WI38 (cell line): ENCODE data around the gene SPATA7.
A peak's percentile ranks its signal among the peaks of the same experiment; 100 is the strongest.

ENCODE experiments used
- H3K4me3 ChIP-seq: 2 replicates; pipeline ENCODE4 v1.5.1; 2011; ENCODE audit warnings: low read depth, mild to moderate bottlenecking, control low read depth, low read length
- CTCF ChIP-seq: IDR thresholded peaks from 2 replicates; pipeline ENCODE4 v1.5.1; 2012; ENCODE audit warnings: low read depth, mild to moderate bottlenecking, control low read depth, low read length

SPATA7 gene, protein sequence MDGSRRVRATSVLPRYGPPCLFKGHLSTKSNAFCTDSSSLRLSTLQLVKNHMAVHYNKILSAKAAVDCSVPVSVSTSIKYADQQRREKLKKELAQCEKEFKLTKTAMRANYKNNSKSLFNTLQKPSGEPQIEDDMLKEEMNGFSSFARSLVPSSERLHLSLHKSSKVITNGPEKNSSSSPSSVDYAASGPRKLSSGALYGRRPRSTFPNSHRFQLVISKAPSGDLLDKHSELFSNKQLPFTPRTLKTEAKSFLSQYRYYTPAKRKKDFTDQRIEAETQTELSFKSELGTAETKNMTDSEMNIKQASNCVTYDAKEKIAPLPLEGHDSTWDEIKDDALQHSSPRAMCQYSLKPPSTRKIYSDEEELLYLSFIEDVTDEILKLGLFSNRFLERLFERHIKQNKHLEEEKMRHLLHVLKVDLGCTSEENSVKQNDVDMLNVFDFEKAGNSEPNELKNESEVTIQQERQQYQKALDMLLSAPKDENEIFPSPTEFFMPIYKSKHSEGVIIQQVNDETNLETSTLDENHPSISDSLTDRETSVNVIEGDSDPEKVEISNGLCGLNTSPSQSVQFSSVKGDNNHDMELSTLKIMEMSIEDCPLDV

GRCh38 chr14:88385212-88386101 is at the start of gene SPATA7:
Gene SPATA7, plus strand, starts transcription at chr14:88385657. Its CDS starts 162 bp downstream, at chr14:88385819.
- peak within 1 kb of the TSS; percentile 93 for H3K4me3 ChIP-seq
- TF ChIP-seq CTCF = no peak

DNA sequence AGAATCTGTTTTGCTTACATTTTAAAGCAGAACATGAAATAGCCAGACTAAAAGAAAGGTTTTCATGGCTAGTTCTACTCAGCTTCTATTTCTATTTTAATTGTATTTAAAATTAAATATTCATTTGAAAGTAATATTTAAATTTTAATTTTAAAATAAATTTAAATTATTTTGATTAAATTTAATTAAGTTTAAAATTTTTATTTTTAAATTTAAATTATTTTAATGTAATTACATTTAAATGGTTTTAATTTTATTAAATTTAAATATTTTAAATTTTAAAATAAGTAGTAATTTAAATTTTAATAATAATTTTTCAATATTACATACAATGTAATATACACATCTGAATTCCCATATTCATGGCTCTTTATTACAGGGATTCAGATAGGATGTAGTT is 45.1 kb upstream of the SPATA7 start:
- no peak for TF ChIP-seq CTCF
- no peak overlapping the region for H3K4me3 ChIP-seq

GRCh38 chr14:88342980-88343379 is 42.5 kb upstream of the SPATA7 start:
- no peak for TF ChIP-seq CTCF
- no peak overlapping the region for H3K4me3 ChIP-seq

- no peak overlapping the region for H3K4me3 ChIP-seq
- TF ChIP-seq CTCF = no peak
These were observed 39.3 kb upstream of the SPATA7 start for GRCh38 chr14:88346048-88346639.

- TF ChIP-seq CTCF = no peak
- no peak overlapping the region for H3K4me3 ChIP-seq
These were observed 36.9 kb upstream of the SPATA7 start for GRCh38 chr14:88348546-88348945.

GRCh38 chr14:88351966-88352691 is 33.3 kb upstream of the SPATA7 start:
- TF ChIP-seq CTCF = no peak
- no peak overlapping the region for H3K4me3 ChIP-seq
